GM12878 (cell line): ENCODE measurements around the gene ATP6V1G1. TPM values are rescaled to one million over a fixed set of nuclear protein-coding genes. Genes with fewer than 3 reads are reported as not detected.

Source experiments
- ATAC-seq: fragments of 200-7000 bp; cut with Tn5 transposase; 3 replicates; pipeline ENCODE4 v1.9.1; 2020; ENCODE audit warnings: mild to moderate bottlenecking, moderate library complexity
- BruUV-seq: library from RNA; stranded (reverse); fragments of 400-500 nt; replicated peaks from 2 replicates; lab custom pipeline; 2021; lab: Mats Ljungman, UMichigan
- CTCF ChIA-PET: fragments of 300-600 bp; sonication (Branson Sonifier 250); formaldehyde crosslinking; extraction: SDS; loops from one replicate; lab custom pipeline; 2021; ENCODE audit warnings: inconsistent platforms; lab: Yijun Ruan, JAX
- POLR2A ChIA-PET: fragments of 350-600 bp; formaldehyde crosslinking; extraction: SDS; loops from one replicate; lab custom pipeline; 2021; ENCODE audit warnings: inconsistent platforms; lab: Charles Lee
- RAD21 ChIA-PET: fragments of 300-600 bp; sonication (Branson Sonifier 250); formaldehyde crosslinking; loops from one replicate; lab custom pipeline; 2023; ENCODE audit warnings: antibody characterized with exemption; ENCODE audit not compliant: unreplicated experiment; lab: Charles Lee
- SMC1A ChIA-PET: fragments of 300-600 bp; sonication (Branson Sonifier 250); formaldehyde crosslinking; loops from one replicate; lab custom pipeline; 2023; ENCODE audit not compliant: unreplicated experiment, uncharacterized antibody; lab: Charles Lee
- DNase-seq: peaks from one replicate; pipeline ENCODE4 v3.0.0-alpha.2; 2011; ENCODE audit warnings: low read depth, low spot score
- FAIRE-seq: peaks from 3 replicates; lab custom pipeline; 2011; peaks lifted over from hg19 to GRCh38; lab: Jason Lieb, UNC
- H2AFZ ChIP-seq: 2 replicates; pipeline ENCODE4 v1.6.0; 2011; ENCODE audit warnings: low read depth, low read length, control low read depth; ENCODE audit not compliant: control insufficient read depth
- H3K27ac ChIP-seq: 2 replicates; pipeline ENCODE4 v1.5.1; 2011; ENCODE audit warnings: control low read depth; ENCODE audit not compliant: control insufficient read depth, insufficient read depth
- H3K27me3 ChIP-seq, 2 experiments: replicated peaks in 1 of 2; 2 replicates each; pipeline versions ENCODE4 v1.6.0 to v1.6.1; 2011; ENCODE audit warnings: low read length in 1 of 2; ENCODE audit not compliant: control insufficient read depth in 2 of 2, insufficient read depth in 2 of 2
- H3K36me3 ChIP-seq, 2 experiments: 2 replicates each; pipeline ENCODE4 v1.5.1; 2011; ENCODE audit warnings: low read length in 1 of 2; ENCODE audit not compliant: control insufficient read depth in 2 of 2, insufficient read depth in 2 of 2
- H3K4me1 ChIP-seq: 2 replicates; pipeline ENCODE4 v1.6.1; 2011; ENCODE audit warnings: mild to moderate bottlenecking, low read length, moderate library complexity, mixed read lengths; ENCODE audit not compliant: control insufficient read depth, insufficient read depth
- H3K4me2 ChIP-seq: 2 replicates; pipeline ENCODE4 v1.6.0; 2011; ENCODE audit warnings: control low read depth; ENCODE audit not compliant: control insufficient read depth, insufficient read depth
- H3K4me3 ChIP-seq: fragments of 200-600 bp; sonication (generic); 2 replicates; pipeline ENCODE4 v1.5.1; 2016
- H3K79me2 ChIP-seq: 2 replicates; pipeline ENCODE4 v1.6.0; 2011; ENCODE audit warnings: low read length; ENCODE audit not compliant: control insufficient read depth, insufficient read depth
- H3K9ac ChIP-seq: 2 replicates; pipeline ENCODE4 v1.8.0; 2011; ENCODE audit warnings: low read length, control low read depth, mixed read lengths; ENCODE audit not compliant: control insufficient read depth, insufficient read depth
- H3K9me3 ChIP-seq: replicated peaks from 3 replicates; pipeline ENCODE4 v1.5.1; 2011; ENCODE audit warnings: mild to moderate bottlenecking, low read length; ENCODE audit not compliant: control insufficient read depth, insufficient read depth
- H4K20me1 ChIP-seq: 2 replicates; pipeline ENCODE4 v1.6.0; 2011; ENCODE audit not compliant: control insufficient read depth, insufficient read depth
- CBFB ChIP-seq: IDR thresholded peaks from 2 replicates; pipeline ENCODE4 v1.6.1; 2016; ENCODE audit warnings: antibody characterized with exemption, low read depth
- CEBPB ChIP-seq, 2 experiments: fragments of 150-350 bp in 1 of 2; IDR thresholded peaks; 2 replicates each; pipeline ENCODE4 v1.6.1; 2012 to 2014; ENCODE audit warnings: low read depth in 2 of 2, low read length in 2 of 2, borderline replicate concordance in 1 of 2, inconsistent platforms in 1 of 2
- CHD1 ChIP-seq: IDR thresholded peaks from 2 replicates; pipeline ENCODE4 v1.6.1; 2012; ENCODE audit warnings: low read depth, low read length, improper control_type of control experiment
- E2F8 ChIP-seq: fragments of 450-650 bp; IDR thresholded peaks from 2 replicates; pipeline ENCODE4 v1.6.1; 2018; ENCODE audit warnings: mild to moderate bottlenecking, low read depth, moderate library complexity; ENCODE audit not compliant: partially characterized antibody
- IKZF1 ChIP-seq: fragments of 450-650 bp; conservative IDR thresholded peaks from 2 replicates; pipeline ENCODE4 v1.6.1; 2017; ENCODE audit warnings: antibody characterized with exemption, mild to moderate bottlenecking
- MEF2B ChIP-seq: fragments of 450-650 bp; IDR thresholded peaks from 2 replicates; pipeline ENCODE4 v1.6.1; 2018; ENCODE audit warnings: mild to moderate bottlenecking, moderate library complexity; ENCODE audit not compliant: partially characterized antibody, poor library complexity, severe bottlenecking
- NBN ChIP-seq: fragments of 450-650 bp; IDR thresholded peaks from 2 replicates; pipeline ENCODE4 v1.6.1; 2016
- SREBF2 ChIP-seq: IDR thresholded peaks from 2 replicates; pipeline ENCODE4 v1.6.1; 2012; ENCODE audit warnings: mild to moderate bottlenecking, low read length
- ZNF24 ChIP-seq: fragments of 450-650 bp; IDR thresholded peaks from 2 replicates; pipeline ENCODE4 v1.6.1; 2017; ENCODE audit warnings: antibody characterized with exemption, mild to moderate bottlenecking
- WGBS: methylation state at CpG from one replicate; pipeline ENCODE4 v1.1.6; 2016; ENCODE audit warnings: low lambda C conversion rate; ENCODE audit not compliant: insufficient replicate concordance, insufficient coverage; ENCODE audit errors: missing lambda C conversion rate; 5-methylcytosine and 5-hydroxymethylcytosine counted together
- in situ Hi-C: fragments of 300-500 bp; cut with MboI; formaldehyde crosslinking; loops from 9 replicates; pipeline ENCODE4 v1.14.3; 2018; ENCODE audit warnings: mixed read lengths
- intact Hi-C: fragments of 100-400 bp; cut with micrococcal nuclease; formaldehyde crosslinking; loops from one replicate; pipeline ENCODE4 v1.14.2; 2022; ENCODE audit not compliant: unreplicated experiment
- polyA plus RNA-seq, 11 experiments: library from polyadenylated mRNA; depleted of rRNA in 4 of 11; unstranded in 6 of 11; stranded (reverse) in 5 of 11; fragments of >200 nt; fragmentation: Nextera tagmentation in 4 of 11; fragmentation: Illumina TruSeq in 1 of 11; extraction: Ambion mirVana in 4 of 11; extraction: Trizol in 1 of 11; gene quantifications; 1 replicate in 1 of 11; 2 replicates in 10 of 11; pipeline versions ENCODE4 v1.2.1 to v1.2.3, GENCODE V29; 2011 to 2016; ENCODE audit warnings: inconsistent platforms in 2 of 11, missing spikeins in 2 of 11, low read depth in 1 of 11
- total RNA-seq, 4 experiments: library from RNA; depleted of rRNA in 3 of 4; stranded (reverse); fragments of >200 nt in 3 of 4; fragmentation: Illumina TruSeq in 1 of 4; extraction: Trizol in 1 of 4; gene quantifications; 2 replicates each; pipeline versions ENCODE4 v1.2.1 to v1.2.3, GENCODE V29; 2013 to 2021
- TF ChIP-seq, protein P1 (sequence below): fragments of 150-350 bp; IDR thresholded peaks from 2 replicates; pipeline ENCODE4 v1.6.1; 2016; ENCODE audit warnings: low read depth, low read length
- TF ChIP-seq, protein P2 (sequence below): fragments of 450-650 bp; conservative IDR thresholded peaks from 2 replicates; pipeline ENCODE4 v1.6.1; 2017; ENCODE audit warnings: mild to moderate bottlenecking, moderate library complexity

The ATP6V1G1 gene
- total and polyA plus RNA-seq, 10 of the 15 experiments (the other 5 are each of a cell fraction or from before 2014, with no cell fraction given): 34.2 to 204 (median 82.5) TPM

- ChIA-PET CTCF (interaction anchor here (0.6 to 2.5 kb wide), 9 partner anchors 10 to 127 kb away, joined by 3 to 19 read pairs (median 4); partner anchors contain the start of gene ATP6V1G1), SMC1A (interaction anchor here (0.9 to 4.5 kb wide), 7 partner anchors 9 to 222 kb away, joined by 3 to 28 read pairs (median 7); partner anchors contain the start of gene ATP6V1G1), RAD21 (interaction anchor here (0.8 to 5.1 kb wide), 11 partner anchors 8 to 207 kb away, joined by 3 to 40 read pairs (median 5); partner anchors contain the start of gene ATP6V1G1), POLR2A (interaction anchor here (0.7 to 4.4 kb wide), 9 partner anchors 7 to 227 kb away, joined by 3 to 30 read pairs (median 9); partner anchors contain the start of genes AKNA and ATP6V1G1)
- Histone ChIP-seq H3K4me1 (peaks cover 60% of the 10 kb centered on the region), H3K27ac (peak overlapping the region; percentile 98), H3K4me2 (peak overlapping the region; percentile 100), H3K9me3 (no peaks in the 10 kb centered on the region), H3K36me3 (peaks cover 0 to 7% of the 10 kb centered on the region in 2 experiments; a peak in 1 of 4 replicates), H4K20me1 (no peaks in the 10 kb centered on the region), H3K4me3 (peak overlapping the region; percentile 95), H2AFZ (no peak overlapping the region; the same call in 1 of the 2 replicates), H3K9ac (peak overlapping the region; percentile 95), H3K79me2 (peaks cover 77% of the 10 kb centered on the region), H3K27me3 (no peaks in the 10 kb centered on the region)
- ATAC-seq (peak; percentile 32), DNase-seq (no peak), FAIRE-seq (peak; percentile 27)
- intact Hi-C loops (loop anchor here (5.0 kb wide), 2 partner anchors 39 to 226 kb away; partner anchors contain the start of gene AKNA), in situ Hi-C loops (loop anchor here (5.0 kb wide), 1 partner anchor 226 kb away; the partner anchor contains the start of gene AKNA)
- no TSS peak for BruUV-seq
- 54% methylated on average over 7 of the region's 7 CpGs for WGBS
- TF ChIP-seq CBFB: 0 out of 2 replicates have a peak, but pooled peaks have one; percentile 37
- TF ChIP-seq E2F8: no peak
- TF ChIP-seq NBN: 0 out of 2 replicates have a peak, but pooled peaks have one; percentile 24
- no peak; the same call in 1 of the 2 replicates for TF ChIP-seq IKZF1
- TF ChIP-seq SREBF2: no peak
- peak; percentile 89; the same call in 1 of the 2 replicates for TF ChIP-seq CHD1
- TF ChIP-seq, protein P1, sequence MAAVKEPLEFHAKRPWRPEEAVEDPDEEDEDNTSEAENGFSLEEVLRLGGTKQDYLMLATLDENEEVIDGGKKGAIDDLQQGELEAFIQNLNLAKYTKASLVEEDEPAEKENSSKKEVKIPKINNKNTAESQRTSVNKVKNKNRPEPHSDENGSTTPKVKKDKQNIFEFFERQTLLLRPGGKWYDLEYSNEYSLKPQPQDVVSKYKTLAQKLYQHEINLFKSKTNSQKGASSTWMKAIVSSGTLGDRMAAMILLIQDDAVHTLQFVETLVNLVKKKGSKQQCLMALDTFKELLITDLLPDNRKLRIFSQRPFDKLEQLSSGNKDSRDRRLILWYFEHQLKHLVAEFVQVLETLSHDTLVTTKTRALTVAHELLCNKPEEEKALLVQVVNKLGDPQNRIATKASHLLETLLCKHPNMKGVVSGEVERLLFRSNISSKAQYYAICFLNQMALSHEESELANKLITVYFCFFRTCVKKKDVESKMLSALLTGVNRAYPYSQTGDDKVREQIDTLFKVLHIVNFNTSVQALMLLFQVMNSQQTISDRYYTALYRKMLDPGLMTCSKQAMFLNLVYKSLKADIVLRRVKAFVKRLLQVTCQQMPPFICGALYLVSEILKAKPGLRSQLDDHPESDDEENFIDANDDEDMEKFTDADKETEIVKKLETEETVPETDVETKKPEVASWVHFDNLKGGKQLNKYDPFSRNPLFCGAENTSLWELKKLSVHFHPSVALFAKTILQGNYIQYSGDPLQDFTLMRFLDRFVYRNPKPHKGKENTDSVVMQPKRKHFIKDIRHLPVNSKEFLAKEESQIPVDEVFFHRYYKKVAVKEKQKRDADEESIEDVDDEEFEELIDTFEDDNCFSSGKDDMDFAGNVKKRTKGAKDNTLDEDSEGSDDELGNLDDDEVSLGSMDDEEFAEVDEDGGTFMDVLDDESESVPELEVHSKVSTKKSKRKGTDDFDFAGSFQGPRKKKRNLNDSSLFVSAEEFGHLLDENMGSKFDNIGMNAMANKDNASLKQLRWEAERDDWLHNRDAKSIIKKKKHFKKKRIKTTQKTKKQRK: no peak
- 0 out of 2 replicates have a peak, but pooled peaks have one; percentile 10 for TF ChIP-seq ZNF24
- peak in 1 of 2 experiments; percentile 51; a peak in 2 of 4 replicates for TF ChIP-seq CEBPB (IDR thresholded peaks at IDR 0.05; ENCODE audit: borderline replicate concordance in 1 of 2, low read depth in 2 of 2, low read length in 2 of 2)
- peak; percentile 76 for TF ChIP-seq MEF2B
- TF ChIP-seq, protein P2, sequence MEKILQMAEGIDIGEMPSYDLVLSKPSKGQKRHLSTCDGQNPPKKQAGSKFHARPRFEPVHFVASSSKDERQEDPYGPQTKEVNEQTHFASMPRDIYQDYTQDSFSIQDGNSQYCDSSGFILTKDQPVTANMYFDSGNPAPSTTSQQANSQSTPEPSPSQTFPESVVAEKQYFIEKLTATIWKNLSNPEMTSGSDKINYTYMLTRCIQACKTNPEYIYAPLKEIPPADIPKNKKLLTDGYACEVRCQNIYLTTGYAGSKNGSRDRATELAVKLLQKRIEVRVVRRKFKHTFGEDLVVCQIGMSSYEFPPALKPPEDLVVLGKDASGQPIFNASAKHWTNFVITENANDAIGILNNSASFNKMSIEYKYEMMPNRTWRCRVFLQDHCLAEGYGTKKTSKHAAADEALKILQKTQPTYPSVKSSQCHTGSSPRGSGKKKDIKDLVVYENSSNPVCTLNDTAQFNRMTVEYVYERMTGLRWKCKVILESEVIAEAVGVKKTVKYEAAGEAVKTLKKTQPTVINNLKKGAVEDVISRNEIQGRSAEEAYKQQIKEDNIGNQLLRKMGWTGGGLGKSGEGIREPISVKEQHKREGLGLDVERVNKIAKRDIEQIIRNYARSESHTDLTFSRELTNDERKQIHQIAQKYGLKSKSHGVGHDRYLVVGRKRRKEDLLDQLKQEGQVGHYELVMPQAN: no peak
Measured at GRCh38 chr9:114613087-114613486, 25.5 kb downstream of the ATP6V1G1 start.
